HG02981 (cell line): ENCODE results near the gene EPN1.

Experiments
- ATAC-seq: cut with Tn5 transposase; IDR thresholded peaks from one replicate; pipeline ENCODE4 v1.9.1; 2021; ENCODE audit warnings: mild to moderate bottlenecking, moderate library complexity; ENCODE audit not compliant: unreplicated experiment

Gene EPN1

DNA sequence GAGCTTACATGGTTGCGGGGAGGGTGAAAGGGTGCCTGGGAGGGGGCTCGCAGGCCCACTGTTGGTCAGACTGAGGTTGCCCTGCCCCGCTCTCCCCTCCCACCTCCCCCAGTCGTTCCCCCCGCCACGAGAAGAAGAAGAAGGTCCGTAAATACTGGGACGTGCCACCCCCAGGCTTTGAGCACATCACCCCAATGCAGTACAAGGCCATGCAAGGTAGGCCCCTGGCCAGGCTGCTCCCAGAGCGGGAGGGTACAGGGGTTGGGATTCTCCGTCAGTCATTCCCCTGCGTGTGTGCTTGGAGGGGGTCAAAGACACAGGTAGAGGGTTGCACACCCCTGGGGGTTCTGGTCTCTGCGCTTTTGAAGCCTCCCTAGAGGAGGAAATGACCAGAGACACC is 14.6 kb upstream of the EPN1 start:
- ATAC-seq: no peak

DNA sequence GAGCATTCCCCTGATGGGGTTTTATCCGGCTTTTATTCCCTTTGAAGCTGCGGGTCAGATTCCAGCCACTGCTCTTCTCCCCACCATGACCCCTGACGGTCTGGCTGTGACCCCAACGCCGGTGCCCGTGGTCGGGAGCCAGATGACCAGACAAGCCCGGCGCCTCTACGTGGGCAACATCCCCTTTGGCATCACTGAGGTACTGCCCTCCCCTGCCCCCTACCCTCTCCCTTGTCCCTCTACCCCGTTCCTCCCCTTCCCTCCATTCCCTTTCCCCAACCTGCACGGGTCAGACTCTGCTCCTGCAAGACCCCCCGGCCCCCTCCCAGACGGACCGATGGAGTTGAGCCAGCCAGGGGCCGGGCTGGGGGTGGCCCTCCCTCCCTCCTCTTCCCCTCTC is 14.0 kb upstream of the EPN1 start:
- no peak for ATAC-seq

- no peak for ATAC-seq
Measured at GRCh38 chr19:55661826-55662225, 13.2 kb upstream of the EPN1 start.

GRCh38 chr19:55663846-55664536 is 11.0 kb upstream of the EPN1 start:
- ATAC-seq: no peak

- ATAC-seq: no peak
Measured at GRCh38 chr19:55666343-55667005, 8.6 kb upstream of the EPN1 start.

DNA sequence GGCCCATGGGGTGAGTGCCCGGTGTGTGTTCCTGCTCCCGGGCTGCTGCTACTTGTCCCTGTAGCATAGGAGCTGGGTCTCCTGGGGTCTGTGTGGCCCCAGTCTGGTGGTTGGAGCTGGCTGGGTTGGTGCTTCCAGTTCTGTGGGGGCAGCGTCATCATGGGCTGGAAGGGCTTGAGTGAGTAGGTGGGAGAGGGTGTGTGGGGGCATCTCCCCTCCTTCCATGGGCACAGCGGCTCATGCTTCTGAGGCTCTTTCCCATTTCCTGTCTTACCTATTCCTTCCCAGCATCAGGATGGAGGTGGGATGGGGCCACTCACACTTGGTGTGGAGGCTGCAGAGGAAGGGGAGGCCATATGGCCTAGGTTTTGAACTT is 8.0 kb upstream of the EPN1 start:
- ATAC-seq: no peak

DNA sequence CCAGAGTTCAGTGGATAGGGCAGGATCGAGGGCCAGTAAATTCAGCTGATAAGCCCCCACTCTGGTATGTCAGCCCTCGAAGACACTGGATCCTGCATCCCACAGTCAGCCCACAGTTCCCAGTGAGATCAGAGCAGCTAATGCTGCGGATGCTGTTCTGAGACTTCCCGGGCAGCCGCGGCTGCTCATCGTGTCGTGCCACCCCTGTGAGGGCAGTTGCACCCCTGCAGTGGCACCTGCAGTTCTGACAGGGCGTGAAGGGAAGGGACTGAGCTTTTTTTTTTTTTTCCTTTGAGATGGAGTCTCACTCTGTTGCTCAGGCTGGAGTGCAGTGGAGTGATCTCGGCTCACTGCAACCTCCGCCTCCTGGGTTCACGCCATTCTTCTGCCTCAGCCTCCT is 7.5 kb upstream of the EPN1 start:
- ATAC-seq: no peak

GRCh38 chr19:55667958-55668357 is 7.1 kb upstream of the EPN1 start:
- no peak for ATAC-seq

GRCh38 chr19:55668603-55669348 is 6.2 kb upstream of the EPN1 start:
- no peak for ATAC-seq

DNA sequence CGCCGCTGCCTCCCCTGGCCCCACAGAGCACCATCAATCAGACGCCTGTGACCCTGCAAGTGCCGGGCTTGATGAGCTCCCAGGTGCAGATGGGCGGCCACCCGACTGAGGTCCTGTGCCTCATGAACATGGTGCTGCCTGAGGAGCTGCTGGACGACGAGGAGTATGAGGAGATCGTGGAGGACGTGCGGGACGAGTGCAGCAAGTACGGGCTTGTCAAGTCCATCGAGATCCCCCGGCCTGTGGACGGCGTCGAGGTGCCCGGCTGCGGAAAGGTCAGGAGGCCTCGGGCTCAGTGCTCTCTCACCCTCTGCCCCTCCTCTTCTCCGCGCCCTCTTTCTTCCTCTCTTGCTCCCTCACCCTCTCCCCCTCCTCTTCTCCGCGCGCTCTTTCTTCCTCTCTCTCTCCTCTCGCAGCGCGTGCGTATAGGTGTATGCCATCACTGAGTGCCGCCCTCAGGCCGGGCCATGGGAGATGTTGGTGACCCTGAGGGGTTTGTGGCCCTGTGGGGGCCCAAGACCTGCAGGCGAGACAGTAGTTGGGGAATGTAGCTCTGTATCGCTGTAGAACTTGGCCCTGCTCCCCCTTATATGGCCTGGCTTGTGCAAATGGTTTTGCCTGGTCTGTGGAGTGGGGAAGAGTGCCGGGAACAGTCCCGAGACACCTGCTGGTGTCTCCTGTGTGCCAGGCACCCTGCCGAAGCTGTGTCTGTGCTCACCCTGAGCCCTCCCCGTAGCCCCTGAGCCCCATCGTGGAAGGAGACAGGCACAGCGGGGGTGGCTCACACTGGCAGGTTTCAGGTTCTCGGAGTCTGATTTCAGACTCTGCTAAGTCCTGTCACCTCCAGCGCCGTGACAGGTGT is 5.4 kb upstream of the EPN1 start:
- ATAC-seq: no peak

GRCh38 chr19:55670280-55671053 is 4.6 kb upstream of the EPN1 start:
- no peak for ATAC-seq

DNA sequence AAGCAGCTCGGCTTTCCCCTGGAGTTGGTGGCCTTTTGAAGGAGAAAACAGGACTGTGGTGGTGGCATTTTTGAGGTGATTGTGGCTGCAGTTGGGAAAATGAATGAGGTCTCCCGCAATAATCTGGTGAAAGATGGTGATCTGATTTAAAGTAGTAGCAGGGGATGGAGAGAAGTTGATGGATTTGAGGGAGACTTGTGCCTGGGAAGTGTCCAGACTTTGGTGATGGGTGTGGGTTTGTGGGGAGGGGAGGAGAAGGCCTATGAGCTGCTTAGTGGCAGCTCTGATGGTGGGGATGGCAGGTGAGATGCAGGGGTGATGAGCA is 4.0 kb upstream of the EPN1 start:
- no peak for ATAC-seq

DNA sequence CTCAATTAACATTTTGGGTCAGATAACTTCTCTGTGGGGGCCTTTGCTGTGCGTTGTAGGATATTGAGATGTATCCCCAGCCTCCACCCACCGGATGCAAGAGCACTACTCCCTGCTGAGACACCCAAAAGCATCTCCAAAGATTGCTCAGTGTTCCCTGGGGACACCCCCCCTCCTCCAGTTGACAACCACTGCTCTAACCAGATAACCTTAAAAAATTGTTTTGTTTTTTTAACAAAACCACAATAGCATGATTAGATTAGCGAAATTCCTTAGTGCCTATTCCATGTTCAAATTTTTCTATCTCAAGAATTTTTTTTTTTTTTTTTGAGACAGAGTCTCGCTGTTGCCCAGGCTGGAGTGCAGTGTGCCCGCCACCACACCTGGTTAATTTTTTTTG is 2.6 kb upstream of the EPN1 start:
- no peak for ATAC-seq

- no peak for ATAC-seq
Measured at GRCh38 chr19:55673465-55673864, 1.6 kb upstream of the EPN1 start.

DNA sequence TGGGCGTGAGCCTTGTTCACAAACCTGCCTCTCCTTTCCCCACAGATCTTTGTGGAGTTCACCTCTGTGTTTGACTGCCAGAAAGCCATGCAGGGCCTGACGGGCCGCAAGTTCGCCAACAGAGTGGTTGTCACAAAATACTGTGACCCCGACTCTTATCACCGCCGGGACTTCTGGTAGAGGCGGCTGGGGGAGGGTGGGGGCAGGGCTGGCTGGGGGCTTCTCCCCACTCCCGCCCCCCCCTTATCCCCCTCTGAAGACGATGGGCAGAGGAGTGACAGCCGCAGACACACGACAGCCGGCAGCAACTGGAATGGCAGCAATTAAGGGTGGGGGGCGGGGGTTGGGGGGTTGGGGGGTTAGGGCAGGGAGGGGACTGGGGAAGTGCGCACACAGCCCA is 1.1 kb upstream of the EPN1 start:
- no peak for ATAC-seq

DNA sequence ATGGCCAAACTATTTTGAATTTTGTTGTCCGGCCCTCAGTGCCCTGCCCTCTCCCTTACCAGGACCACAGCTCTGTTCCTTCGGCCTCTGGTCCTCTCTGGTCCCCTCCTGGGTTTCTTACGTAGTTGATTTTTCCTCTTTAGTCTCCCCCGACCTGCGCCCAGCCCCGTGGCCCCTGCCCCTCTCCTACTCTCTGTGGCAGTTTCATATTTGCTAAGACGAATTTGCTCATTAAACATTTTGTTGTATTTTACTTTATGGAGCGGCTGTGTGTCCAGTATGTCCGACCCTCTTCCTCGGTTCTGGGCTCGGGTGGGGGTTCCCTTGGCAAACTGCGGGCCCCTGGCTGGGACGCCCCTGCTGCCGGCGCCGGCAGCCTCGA is 576 bp upstream of the EPN1 start:
- no peak for ATAC-seq

DNA sequence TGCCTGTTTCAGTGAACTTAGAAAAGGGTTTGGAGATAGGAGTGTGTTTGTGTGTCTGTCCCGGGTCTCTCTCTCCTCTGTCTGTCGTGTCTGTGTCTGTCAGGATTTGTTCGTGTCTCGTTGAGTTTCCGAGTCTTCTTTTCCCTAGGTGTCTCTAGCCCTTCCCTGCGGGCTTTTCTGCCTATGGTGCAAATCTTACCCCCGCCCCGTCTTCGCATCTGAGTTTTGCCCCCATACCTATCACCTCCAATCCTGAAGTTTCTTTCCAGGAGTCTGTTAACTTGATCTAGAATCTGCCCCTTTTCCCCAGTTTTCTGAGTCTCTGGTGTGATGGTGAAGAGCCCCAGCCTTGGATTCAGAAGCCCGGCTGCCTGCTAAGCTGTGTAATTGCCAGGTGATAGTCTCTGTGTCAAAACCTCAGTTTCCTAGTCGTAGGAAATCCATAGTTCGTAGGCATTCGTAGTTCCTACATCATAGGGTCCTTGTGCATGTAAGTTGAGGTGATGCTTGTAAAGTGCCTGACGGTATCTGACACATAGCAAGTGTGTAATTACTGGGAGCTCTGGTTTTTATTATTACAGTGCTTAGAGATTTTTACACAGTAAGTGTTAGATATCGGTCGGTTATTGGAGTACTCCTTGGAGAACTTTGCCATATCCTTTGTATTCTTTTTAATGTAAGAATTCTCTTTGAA is 782 bp downstream of the EPN1 start:
- ATAC-seq: no peak

DNA sequence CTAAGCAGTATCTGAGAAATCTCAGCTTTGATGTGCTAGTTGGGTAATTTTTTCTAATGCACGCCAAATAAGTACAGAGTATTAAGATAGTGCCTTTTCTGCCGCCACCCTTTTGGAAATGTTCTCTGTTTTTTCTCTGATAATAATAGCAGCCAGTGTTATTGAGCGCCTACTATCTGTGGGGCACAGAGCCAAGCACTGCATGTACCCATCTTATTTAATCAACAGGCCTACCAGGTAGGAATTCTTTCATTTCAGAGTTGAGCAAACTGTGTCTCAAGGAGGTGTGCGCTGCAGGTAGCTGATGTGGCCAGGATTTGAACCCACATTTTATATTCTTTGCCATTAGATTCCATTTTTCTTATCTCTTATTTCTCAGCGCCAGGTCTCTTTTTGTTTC is 1.4 kb downstream of the EPN1 start:
- no peak for ATAC-seq

- no peak for ATAC-seq
Measured at GRCh38 chr19:55676889-55677505, 2.0 kb downstream of the EPN1 start.

DNA sequence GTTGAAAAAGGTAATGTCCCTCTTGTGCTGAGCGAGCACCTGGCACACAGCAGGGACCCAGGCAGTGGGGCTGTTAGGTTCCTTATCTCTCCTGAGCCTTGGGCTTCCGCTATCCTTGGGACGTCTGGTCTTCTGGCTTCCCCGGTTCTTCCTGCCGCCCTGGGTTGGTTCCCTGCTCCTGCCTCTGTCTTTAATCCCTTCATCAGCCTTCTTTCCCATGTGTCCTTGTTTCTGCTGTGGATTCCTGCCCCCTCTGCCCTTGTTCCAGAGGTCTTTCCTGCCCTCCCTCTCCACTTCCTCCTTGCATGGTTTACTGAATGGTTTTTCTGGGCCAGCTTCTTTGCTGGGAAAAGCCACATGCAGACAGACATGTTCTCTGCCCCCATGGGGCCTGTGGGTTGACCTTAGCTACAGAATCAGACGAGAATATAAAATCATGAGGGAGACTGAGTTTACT is 2.6 kb downstream of the EPN1 start:
- ATAC-seq: no peak
